ENCODE data around the gene PARD3B. TPM values are rescaled to one million over a fixed set of nuclear protein-coding genes. Genes with fewer than 3 reads are reported as not detected.

Gene PARD3B
- total and polyA plus RNA-seq, 2 of the 4 experiments (the other 2 are of a cell fraction), result 3.3 to 15.6 TPM

DNA sequence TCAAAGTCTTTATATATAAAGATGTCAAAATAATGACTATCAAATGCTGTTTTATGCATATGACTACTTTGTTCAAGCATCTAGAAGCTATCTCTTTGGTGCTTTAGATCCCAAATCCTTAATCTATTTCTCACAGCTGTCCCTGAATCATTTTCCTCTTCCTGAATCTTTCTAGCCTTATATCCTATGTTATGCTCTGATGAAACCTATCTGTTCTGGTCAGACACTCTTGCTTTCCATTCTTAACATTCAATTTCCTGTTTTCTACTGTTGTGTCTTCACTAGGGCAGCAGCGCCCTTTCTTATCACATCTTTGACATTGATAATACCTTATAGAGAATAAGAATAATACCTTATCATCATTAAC, 6.3 kb upstream of the PARD3B start:
- no CpG with 5 or more reads among the region's 1 CpG for WGBS, 2 experiments (ENCODE audit: extremely low coverage in 2 of 2, insufficient read length in 1 of 2)
- H2AK9ac ChIP-seq (replicated peaks; ENCODE audit: low read depth, low read length, poor library complexity), result no peak overlapping the region
- CTCF ChIA-PET, result interaction anchor here (0.5 kb wide), 1 partner anchor 72 kb away, joined by 4 read pairs; no protein-coding TSS in a partner anchor

More for the DNA sequence above, 6.3 kb upstream of the PARD3B start:
- H3K4me3 ChIP-seq (ENCODE audit: insufficient read depth, low read depth, low read length), result no peak overlapping the region
- H3K9ac ChIP-seq (ENCODE audit: low read depth, low read length), result 0 out of 2 replicates have a peak overlapping the region, but pooled peaks have one; percentile 25
- peak overlapping the region; percentile 56 for H3K56ac ChIP-seq (ENCODE audit: extremely low read depth, insufficient read depth, low read length)
- H3K9me3 ChIP-seq (ENCODE audit: control insufficient read depth, insufficient read depth, low read length), result no peaks in the 10 kb centered on the region
- H3K9me1 ChIP-seq (ENCODE audit: insufficient read depth, low read length), result no peaks in the 10 kb centered on the region; the same call in 1 of the 2 replicates
- H2AFZ ChIP-seq (replicated peaks; ENCODE audit: low read length, poor library complexity), result no peak overlapping the region
- H3K4me1 ChIP-seq (ENCODE audit: control insufficient read depth, insufficient read depth, low read length), result peaks cover 3% of the 10 kb centered on the region; the same call in 1 of the 2 replicates
- H4K8ac ChIP-seq (ENCODE audit: low read depth in 2 of 2, low read length in 2 of 2), result peak overlapping the region; percentile 65 to 85; a peak in 2 of 4 replicates
- H3K23ac ChIP-seq (ENCODE audit: low read depth, low read length), result peak overlapping the region; percentile 19; the same call in 1 of the 2 replicates
- peak overlapping the region; percentile 87; the same call in 1 of the 2 replicates for H3K18ac ChIP-seq (ENCODE audit: low read depth, low read length)
- POLR2A ChIA-PET (ENCODE audit: unreplicated experiment), result interaction anchor here (0.6 kb wide), 1 partner anchor 1058 kb away, joined by 6 read pairs; no protein-coding TSS in a partner anchor
- H2BK5ac ChIP-seq (ENCODE audit: low read depth, low read length, poor library complexity, severe bottlenecking), result peak overlapping the region; percentile 86
- no peaks in the 10 kb centered on the region for H3K36me3 ChIP-seq (ENCODE audit: control insufficient read depth, insufficient read depth, low read length)
- H2BK20ac ChIP-seq (ENCODE audit: low read depth, low read length), result peak overlapping the region; percentile 4; the same call in 1 of the 2 replicates
- H3K14ac ChIP-seq (replicated peaks; ENCODE audit: low read depth, low read length), result peak overlapping the region; percentile 86; the same call in 1 of the 2 replicates
- peak overlapping the region; percentile 27; the same call in 1 of the 2 replicates for H3K4me2 ChIP-seq (ENCODE audit: low read depth, low read length)
- TF ChIP-seq, protein P1, sequence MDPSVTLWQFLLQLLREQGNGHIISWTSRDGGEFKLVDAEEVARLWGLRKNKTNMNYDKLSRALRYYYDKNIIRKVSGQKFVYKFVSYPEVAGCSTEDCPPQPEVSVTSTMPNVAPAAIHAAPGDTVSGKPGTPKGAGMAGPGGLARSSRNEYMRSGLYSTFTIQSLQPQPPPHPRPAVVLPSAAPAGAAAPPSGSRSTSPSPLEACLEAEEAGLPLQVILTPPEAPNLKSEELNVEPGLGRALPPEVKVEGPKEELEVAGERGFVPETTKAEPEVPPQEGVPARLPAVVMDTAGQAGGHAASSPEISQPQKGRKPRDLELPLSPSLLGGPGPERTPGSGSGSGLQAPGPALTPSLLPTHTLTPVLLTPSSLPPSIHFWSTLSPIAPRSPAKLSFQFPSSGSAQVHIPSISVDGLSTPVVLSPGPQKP (IDR thresholded peaks at IDR 0.05; ENCODE audit: borderline replicate concordance, low read depth, low read length), result no peak
- no peak for TF ChIP-seq CEBPB (IDR thresholded peaks at IDR 0.05; ENCODE audit: low read depth, low read length)
- no peak for TF ChIP-seq NFE2L2 (IDR thresholded peaks at IDR 0.05; ENCODE audit: low read depth, low read length)
- TF ChIP-seq, protein P2, sequence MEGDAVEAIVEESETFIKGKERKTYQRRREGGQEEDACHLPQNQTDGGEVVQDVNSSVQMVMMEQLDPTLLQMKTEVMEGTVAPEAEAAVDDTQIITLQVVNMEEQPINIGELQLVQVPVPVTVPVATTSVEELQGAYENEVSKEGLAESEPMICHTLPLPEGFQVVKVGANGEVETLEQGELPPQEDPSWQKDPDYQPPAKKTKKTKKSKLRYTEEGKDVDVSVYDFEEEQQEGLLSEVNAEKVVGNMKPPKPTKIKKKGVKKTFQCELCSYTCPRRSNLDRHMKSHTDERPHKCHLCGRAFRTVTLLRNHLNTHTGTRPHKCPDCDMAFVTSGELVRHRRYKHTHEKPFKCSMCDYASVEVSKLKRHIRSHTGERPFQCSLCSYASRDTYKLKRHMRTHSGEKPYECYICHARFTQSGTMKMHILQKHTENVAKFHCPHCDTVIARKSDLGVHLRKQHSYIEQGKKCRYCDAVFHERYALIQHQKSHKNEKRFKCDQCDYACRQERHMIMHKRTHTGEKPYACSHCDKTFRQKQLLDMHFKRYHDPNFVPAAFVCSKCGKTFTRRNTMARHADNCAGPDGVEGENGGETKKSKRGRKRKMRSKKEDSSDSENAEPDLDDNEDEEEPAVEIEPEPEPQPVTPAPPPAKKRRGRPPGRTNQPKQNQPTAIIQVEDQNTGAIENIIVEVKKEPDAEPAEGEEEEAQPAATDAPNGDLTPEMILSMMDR (conservative IDR thresholded peaks at IDR 0.05; ENCODE audit: low read depth, low read length), result no peak
- TF ChIP-seq MAFK (IDR thresholded peaks at IDR 0.05; ENCODE audit: low read depth, low read length), result no peak
- no peak for TF ChIP-seq RFX5 (IDR thresholded peaks at IDR 0.05; ENCODE audit: low read depth, low read length)
- no peak for TF ChIP-seq FOS (IDR thresholded peaks at IDR 0.05; ENCODE audit: low read depth, low read length)
- H2AK5ac ChIP-seq (ENCODE audit: low read depth, low read length), result no peak overlapping the region
- in situ Hi-C loops (cut with MboI; ENCODE audit: low sequenced_read_pairs), result loop anchor here (25.0 kb wide), 1 partner anchor 1148 kb away; the partner anchor contains the start of gene NRP2
- H4K20me1 ChIP-seq (ENCODE audit: insufficient read depth, low read length), result no peaks in the 10 kb centered on the region
- peak overlapping the region; percentile 53; the same call in 1 of the 2 replicates for H4K91ac ChIP-seq (ENCODE audit: insufficient read depth, low read depth, low read length)
- peak overlapping the region; percentile 70; the same call in 1 of the 2 replicates for H3K4ac ChIP-seq (ENCODE audit: low read depth, low read length)
- dilution Hi-C loops (cut with HindIII; ENCODE audit: low sequenced_read_pairs, unreplicated experiment), result no loop called here
- H2BK120ac ChIP-seq (ENCODE audit: low read depth, low read length), result peak overlapping the region; percentile 86; the same call in 1 of the 2 replicates
- BruUV-seq (replicated peaks), result no TSS peak
- no peak overlapping the region; the same call in 1 of the 2 replicates for H4K5ac ChIP-seq (ENCODE audit: low read depth, low read length)
- DNase-seq (no peak), ATAC-seq (ENCODE audit: low read depth) (peak; percentile 68)
- H2BK15ac ChIP-seq (ENCODE audit: low read depth, low read length), result peak overlapping the region; percentile 68; the same call in 1 of the 3 replicates
- H3K27ac ChIP-seq (ENCODE audit: insufficient read depth, low read length), result peak overlapping the region; percentile 48; the same call in 1 of the 2 replicates
- H3K79me1 ChIP-seq (ENCODE audit: low read depth in 1 of 2, low read length in 2 of 2), result no peaks in the 10 kb centered on the region
- no peaks in the 10 kb centered on the region for H3K27me3 ChIP-seq (ENCODE audit: control insufficient read depth, insufficient read depth, low read length)
- intact Hi-C loops (cut with micrococcal nuclease), result loop anchor here (5.0 kb wide), 1 partner anchor 52 kb away; no protein-coding TSS in a partner anchor
